OCI-M2 (cell line): ENCODE measurements around the gene ARHGDIB.

Source experiments
- DNase-seq: peaks from one replicate; lab custom pipeline; 2025; ENCODE audit not compliant: unreplicated experiment; lab: John Stamatoyannopoulos, UW

The ARHGDIB gene

DNA sequence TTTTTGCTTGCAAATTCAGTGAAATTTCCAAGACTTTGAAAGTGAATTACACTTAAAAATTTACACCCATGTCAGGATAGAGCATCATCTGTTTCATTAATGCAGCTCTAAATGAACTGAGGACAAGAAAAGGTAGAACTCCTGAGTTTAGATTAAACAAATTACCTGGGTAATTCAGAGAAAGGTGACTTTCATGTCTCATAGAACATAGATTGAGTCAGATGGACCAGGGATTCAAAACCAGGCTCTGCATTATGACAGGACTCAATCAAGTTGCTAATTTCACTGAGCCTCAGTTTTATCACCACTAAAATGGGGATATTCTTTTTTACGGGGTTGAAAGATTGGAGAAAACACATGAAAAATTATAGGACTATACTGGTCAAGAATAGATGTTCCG is 4.5 kb downstream of the ARHGDIB start:
- no peak for DNase-seq

DNA sequence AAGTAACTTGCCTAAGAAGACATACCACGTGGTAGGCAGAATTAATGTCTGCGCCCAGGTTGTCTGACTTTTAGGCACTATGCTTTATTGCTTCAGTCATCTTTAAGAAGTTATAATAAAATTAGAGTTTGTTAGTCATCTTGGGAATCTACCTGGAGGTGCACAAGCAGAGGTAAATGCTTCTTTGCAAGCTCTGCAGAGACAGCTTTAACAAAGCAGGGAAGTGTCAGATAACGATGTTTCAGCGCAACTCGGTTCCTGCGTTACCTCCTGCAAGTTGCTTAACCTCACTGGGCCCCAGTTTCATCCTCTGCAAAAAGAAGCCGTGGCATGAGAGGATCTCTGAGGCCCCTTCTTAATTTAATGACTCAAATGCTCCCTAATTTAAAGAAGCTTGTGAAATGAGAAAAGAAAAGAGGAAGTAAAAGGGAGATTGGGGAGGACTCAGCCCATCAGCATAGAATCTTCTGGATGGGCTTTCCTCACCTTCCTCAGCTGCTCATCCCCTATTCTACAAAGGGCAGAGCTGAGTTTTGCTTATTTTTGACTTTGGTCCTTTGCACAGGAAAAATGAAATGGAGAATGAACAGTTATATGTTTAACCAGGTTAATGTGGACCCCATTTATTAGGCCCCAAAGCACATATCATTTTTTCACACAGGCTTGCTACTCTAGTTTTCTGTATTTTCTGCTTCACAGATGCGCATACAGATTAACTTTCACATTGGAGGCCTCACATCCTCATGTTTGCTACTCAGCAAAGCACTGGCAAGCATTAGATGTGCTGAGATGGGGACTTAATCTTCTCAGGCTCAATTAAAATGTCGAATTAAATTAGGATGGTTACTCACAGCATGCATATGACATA is 5.1 kb downstream of the ARHGDIB start:
- DNase-seq = no peak

DNA sequence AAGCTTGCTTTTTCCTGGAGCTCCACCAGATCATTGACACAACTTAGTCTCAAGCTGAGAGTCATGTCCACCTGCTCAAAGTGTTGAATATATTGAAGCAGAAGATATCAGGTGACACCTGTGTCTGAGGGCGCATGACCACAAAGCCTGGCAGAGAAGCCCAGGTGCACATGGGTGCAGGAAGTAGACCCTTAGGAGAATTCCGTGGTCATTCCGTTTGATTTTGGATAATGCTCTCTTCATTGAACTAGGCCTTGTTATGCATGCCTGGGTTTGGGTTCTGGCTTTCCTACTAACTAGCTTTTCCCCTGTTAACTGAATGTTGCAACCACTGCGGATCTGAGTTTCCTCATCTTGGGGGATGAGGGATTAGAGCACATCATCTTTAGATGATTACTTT is 7.1 kb downstream of the ARHGDIB start:
- DNase-seq = no peak

DNA sequence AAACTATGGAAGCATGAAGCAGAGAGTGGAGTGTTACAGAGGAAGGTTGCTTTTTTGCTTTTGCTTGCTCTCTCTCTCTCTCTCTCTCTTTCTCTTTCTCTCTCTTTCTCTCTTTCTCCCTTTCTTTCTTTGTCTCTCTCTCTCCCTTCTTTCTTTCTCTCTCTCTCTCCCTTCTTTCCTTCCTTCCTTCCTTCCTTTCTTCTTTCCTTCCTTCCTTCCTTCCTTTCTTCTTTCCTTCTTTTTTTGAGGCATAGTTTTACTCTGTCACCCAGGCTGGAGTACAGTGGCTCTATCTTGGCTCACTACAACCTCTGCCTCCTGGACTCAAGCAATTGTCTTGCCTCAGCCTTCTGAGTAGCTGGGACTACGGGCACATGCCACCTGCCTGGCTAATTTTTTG is 7.6 kb downstream of the ARHGDIB start:
- no peak for DNase-seq

DNA sequence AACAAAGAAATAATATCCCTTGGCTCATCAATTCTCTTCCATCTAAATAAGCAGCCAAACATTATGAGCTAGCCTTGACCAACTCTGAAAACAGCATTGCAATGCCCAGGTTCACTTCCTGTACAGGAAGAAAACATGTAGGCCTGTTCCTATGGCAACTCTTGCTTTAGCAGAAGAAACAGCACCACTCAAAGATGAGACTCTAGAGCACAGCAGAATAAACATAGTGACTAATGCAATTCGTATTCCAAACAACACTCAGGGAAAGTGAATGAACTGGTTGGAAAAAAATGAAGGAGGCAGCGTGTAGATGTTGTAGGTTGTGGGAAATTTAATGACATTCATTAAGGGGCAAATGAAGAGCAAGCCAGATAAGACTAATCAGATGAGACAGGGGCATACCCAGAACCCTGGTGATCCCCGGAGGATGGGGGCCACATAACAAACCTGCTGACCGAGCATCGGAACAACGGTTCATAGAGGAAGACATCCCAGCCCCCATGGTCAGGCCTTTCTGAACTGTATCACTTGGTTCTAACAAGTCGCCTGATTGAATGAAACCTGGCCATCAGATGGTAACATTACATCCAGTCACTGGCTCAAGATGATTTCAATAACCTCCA is 9.0 kb downstream of the ARHGDIB start:
- DNase-seq = no peak

DNA sequence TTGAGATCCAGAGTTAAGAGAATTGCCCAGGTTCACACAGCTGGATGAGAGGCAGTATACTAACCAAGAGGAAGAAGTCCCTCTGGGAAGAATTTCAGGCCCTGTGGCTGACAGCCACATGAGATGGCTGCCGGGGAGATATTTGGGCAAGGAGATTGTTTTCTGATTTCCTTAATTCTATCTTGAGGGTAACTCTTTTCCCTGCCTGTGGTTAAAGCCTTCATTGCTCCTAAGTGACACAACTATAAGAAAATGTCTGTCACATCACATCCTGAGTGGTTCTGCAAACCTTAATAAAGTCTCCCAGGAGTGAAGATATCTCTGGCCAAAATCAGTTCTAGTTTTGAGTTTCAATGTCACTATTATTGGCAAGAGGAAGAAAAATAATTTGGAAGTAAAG is 9.6 kb downstream of the ARHGDIB start:
- DNase-seq = no peak

DNA sequence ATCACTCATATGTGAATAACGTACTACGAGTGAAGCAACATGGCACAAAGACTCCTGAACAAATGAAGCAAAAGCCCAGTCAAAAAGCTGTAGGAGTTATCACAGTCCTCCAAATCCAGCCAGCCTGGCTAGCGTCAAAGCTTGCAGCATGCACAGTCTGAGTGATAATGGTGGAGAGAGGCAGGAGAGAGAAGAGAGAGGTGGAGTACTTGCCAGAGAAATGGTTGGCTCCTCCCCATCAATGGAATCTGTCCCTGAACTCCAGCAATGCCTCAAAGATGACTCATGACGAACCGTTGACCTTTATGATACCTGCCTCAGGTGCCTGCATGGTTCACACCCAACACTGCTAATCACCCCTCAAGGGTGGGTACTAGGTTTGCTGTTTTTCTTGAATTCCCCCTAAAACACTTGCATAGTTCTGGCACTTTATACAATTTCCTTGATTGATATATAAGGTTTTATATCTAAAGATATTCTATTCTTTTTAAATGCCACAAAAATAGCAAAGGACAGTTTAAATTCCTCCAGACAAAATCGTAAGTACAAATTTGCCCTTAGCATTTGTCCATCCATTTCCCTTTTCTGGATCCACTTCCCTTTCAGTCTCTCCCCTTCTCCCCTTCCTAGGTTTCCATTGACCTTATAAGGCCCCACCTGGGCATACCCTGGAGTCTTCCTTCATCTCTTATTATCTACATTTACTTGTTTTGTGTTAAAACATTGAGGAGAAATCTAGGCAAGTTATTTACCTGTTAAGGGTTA is 10.2 kb downstream of the ARHGDIB start:
- DNase-seq = no peak

DNA sequence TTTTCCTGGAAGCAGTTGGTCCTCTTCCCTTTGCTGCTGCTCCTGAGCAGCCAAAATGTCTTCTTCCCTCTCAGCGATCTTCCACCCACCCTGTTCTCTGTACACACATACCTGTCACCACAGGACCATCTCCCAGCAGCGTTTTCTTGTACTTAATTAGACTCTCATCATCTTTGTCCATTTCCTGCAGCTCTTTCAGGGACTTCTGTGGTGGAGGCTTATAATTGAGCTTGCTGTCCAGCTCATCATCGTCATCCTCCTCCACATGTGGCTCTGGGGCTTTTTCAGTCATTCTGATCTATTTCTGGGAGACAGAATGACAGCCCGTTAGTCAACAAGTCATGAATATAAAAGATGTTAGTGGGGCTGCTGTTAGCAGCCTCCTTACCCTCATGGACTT is 11.0 kb downstream of the ARHGDIB start:
- no peak for DNase-seq

DNA sequence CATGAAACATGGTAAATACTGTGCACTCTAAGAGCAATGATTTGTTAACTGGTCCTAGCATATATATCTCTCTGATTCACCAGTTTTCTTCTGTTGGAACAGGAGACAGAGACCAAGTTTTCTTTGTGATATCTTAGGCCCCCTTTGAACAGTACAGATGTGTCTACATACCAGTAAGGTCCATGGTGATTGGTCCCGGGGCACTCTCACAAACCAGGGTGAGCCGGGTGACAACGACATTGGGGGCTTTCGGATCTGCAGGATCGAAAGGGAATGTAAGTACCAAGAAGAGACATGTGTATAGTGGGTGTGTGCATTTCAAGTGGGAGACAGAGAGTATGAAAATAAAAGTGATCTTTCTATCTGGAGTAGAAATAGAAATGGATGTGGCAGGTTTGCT is 11.8 kb downstream of the ARHGDIB start:
- DNase-seq = no peak

DNA sequence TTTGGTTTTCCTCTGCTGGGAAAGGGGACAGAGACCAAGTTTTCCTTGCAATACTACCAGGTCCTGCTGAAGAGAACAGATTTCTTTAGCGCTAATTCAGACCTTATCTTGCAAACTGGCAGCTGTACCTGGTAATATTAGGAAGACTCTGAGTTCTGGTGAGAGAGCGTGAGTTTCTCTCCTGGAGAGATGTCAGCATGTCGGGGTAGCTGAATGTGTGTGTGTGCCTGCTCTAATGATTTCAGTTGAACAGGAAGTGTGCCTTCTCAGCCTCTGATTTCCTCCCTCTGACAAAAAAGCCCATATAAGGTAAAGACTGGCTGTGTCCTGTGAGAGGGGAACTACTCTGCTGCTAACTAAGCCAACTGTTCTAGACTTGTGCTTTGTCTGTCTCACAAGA is 12.7 kb downstream of the ARHGDIB start:
- DNase-seq = no peak

DNA sequence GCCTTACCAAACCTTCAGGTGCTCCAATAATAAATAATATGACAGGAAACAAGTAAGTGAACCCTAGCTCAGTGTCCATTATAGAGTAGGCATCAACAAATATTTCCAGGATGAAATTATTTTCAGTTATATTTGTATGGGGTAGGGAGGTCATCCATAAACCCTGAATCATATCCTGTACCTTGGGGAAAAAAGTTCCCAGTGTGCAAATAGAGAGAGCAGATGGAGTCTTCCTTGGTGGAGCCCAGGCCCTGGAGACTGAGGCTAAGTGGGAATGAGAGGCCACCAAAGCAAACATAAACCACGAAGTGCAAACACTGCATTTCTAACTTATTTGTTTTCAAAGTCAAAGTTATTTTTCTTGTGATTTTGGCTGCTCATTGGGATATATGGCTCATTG is 14.5 kb downstream of the ARHGDIB start:
- DNase-seq = no peak

DNA sequence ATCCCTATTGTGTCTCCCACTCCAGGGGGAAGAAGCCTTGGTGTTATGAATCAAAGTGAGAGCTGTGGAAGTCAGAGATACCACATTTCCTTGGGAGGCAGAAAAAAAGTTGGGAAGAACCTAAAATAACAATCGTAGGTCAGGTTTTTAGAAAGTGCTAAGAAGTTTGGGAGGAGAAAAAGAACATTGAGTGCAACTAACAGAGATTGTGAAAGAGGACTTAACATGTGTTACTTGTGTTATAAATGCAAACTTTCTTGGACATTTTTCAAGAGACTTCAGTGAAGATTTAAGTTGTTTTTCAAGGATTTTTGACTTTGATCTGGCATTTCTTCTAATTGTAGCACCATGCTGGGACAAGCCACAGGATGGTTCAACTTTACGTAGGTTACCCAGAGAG is 15.2 kb downstream of the ARHGDIB start:
- no peak for DNase-seq

DNA sequence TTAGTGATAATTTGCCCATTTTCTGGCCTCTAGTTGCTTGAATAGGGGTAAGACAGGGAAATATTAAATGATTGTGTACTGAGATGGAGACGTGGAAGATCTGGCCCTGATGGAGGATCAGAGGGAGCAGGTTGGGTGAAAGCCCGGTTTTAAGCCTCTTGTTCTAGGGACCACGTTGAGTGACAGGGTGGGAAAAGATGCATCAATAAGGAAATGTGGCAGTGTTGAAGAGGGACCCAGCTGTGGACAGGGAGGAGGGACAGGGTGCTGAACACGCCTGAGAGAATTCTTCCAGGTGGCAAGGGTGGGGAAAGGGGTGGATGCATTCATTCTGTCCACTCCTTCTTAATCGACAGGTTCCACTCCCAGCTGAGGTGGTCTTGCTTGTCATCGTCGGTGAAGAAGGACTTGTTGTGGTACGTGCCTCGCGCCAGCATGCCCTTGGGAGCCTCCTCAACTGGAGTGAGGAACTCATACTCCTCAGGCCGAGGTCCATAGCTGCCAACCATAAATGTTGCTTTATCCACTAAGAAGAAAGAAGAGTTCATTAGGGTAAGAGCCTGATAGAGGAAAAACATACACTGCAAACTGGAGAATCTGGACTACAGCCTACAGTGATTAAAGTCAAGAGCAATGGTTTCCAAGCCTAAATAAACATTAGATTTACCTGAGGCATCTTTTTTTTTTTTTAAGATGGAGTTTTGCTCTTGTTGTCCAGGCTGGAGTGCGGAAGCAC is 19.0 kb downstream of the ARHGDIB start:
- no peak for DNase-seq

DNA sequence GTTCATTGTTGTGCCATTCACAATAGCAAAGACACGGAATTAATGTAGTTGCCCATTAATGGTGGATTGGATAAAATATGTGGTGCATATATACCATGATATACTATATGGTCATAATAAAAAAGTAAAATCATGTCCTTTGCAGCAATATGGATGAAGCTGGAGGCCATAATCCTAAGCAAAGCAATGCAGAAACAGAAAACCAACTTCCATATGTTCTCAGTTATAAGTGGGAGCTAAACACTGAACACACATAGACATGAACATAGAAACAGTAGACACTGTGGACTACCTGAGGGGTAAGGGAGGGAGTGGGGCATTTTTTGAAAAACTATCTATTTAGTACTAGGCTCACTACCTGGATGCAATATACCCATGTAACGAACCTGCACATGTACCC is 20.0 kb downstream of the ARHGDIB start:
- DNase-seq = no peak

DNA sequence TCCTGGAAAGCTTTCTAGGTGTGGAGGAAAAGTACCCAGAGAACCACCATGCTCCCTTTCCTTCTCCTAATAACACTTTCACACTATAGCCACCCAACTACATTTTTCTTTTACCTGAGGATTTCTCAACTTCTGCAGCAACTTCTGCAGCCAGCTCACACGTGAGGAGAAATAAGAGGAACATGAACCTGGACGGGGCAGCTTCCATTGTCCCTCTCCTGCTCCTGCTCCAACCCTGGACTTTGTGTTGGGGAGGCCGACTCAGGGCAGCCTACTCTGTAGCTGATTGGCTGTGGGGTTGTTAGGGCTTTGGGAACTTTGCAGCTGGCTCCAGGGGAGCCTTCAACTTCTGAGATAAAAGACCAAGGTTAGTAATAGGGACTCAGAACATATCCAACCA is 23.1 kb downstream of the ARHGDIB start, which contains the start of gene ERP27:
Gene ERP27 (minus strand): TSS at position 237 of the 400 bp plus-strand sequence. CDS start 29 bp downstream, at position 208.
- DNase-seq = no peak

DNA sequence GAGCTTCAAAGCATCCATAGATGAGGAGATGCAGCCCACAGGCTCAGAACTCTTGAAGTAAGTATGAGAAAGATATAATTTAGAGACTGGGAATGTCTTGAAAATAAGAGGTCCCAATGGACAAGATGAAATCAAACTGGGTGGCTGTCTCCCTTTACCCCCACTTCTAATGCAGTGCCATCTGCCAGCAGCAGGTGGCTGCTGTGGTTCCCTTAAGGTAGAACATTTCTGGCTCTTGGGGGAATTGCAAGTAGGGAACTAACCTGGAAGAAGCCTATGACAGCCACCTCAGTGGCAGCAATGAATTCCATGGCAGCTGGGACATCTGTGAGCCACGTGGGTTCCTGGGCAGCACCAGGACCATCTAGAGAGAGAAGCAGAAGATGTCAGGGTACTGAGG is 23.7 kb downstream of the ARHGDIB start:
- no peak for DNase-seq

DNA sequence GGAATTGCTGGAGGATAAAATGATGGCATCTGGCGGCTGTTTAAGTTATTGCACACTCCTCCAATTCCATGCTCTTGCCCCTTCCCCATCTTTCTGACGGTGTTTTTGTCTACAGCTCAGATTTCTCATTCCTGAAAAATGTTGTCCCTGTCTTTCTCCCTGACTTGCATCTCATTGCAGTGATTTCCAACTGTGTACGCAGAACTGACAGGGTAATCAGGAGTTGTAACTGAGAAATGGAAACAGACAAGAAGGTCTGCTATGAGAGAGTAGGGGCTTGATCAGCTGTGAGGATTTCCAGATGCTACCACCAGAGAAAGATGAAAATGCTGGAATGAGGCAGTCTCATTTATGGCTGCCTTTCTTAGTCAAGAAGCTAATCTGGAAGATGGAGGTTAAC is 24.4 kb downstream of the ARHGDIB start:
- no peak for DNase-seq

DNA sequence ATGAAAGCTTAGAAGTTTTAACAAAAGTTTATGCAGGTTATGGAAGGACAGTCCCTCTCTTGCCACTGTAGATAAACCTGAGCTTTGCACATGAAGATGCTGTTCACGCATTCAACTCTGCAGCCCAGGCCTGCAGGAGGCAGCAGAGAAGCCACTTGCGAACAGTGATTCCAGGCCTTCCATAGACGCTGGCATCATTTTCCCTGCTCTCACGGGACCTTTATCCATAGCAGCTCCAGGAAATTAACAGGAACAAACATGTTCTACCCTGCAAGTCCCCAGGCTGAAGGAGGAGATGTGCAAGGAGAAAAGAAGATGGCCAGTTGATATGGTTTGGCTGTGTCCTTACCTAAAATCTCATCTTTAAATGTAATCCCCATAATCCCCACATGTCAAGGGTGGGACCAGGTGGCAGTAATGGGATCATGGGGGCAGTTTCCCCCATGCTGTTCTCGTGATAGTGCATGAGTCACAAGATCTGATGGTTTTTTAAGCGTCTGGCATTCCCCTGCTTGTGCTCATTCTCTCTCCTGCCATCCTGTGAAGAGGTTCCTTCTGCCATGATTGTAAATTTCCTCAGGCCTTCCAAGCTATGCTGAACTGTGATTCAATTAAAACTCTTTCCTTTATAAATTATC is 25.1 kb downstream of the ARHGDIB start:
- DNase-seq = no peak

DNA sequence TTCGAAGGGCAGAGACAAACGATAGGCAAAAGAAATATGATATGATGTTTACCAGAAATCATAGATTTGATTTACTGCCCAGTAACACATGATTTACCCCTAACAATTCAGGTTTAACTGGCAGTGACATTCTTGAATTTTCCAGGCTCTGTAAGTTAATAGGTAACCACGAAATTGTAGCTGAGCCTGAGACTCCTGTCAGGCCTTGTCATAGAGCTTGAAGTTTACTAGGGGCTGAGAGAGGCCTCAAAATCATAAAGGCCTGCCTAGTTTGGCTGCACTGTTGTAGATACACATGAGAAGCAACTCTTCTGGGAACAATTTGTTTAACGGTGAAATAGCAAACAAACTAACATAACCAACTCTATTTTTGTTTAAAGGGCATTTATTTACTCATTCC is 26.4 kb downstream of the ARHGDIB start:
- DNase-seq = no peak

DNA sequence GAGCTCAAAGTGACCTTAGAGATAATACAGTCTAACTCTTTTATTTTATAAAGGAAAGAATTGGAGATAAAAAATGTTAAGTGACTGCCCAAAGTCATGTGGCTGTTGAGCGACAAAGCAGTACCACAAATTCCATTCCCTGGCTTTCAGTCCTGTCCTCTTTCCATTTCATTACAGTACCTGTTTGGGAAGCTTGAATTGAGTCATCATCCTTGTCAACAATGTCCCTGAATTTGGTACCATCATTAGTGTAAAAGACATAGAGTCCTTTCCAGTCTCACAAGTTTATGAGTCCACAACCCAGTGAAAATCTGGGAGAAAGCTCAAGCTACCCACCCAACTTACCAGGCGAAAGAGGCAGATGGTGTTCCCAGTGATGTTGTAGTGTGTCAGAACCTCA is 26.9 kb downstream of the ARHGDIB start:
- no peak for DNase-seq
